ENCODE data around the gene SSR3.
"Not testable (repeated sequence)": the region's sequence is repeated elsewhere in the genome, so short reads cannot be mapped to it uniquely, and the experiment has no call there.

The SSR3 gene

GRCh38 chr3:156554842-156555687 is at the start of gene SSR3:
TSS of gene SSR3 (minus strand) at chr3:156555117. CDS start at chr3:156555089, 28 bp downstream.
- intact Hi-C loops (cut with micrococcal nuclease): loop anchor here (1.0 to 10.0 kb wide), 6 partner anchors 32 to 582 kb away; partner anchors contain the start of gene TIPARP
- Mint-ChIP-seq H3K27ac (peak within 1 kb of the TSS; percentile 97), H3K4me3 (peak within 1 kb of the TSS; percentile 96), H3K36me3 (ENCODE audit: low read depth) (peaks cover 39% of the 10 kb centered on the region), H3K4me1 (ENCODE audit: low read depth) (peaks cover 45% of the 10 kb centered on the region), H3K27me3 (no peaks in the 10 kb centered on the region), H3K9me3 (no peaks in the 10 kb centered on the region)

DNA sequence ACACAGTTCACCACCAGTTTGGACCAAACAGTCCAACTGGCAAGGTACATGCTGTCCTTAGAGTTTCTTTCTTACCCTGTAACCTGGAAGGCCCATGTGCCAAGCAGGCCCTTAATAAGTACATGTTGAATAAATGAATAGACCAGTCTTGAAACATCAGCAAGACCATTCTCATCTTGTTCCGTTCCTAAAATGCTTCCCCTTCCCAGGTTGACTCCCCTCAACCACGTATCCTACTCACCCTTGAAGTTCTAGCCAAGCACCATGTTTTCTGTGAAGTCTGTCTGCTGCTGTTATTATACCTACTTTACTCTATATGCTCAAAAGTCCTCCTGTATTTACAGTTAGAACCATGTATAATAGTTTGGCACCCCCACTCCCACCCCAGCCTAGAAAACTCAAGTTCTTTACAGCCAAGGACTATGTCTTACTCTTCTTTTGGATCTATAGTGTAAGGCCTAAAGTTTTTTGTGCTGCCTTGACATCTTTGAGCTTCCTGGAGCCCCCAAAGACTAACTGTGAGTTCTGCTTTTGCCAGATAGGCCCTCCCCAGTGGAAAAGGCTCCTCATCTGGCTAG is 49.2 kb upstream of the SSR3 start:
- Mint-ChIP-seq H3K36me3 (ENCODE audit: low read depth) (no peaks in the 10 kb centered on the region), H3K27ac (peak overlapping the region; percentile 59), H3K4me1 (ENCODE audit: low read depth) (peaks cover 29% of the 10 kb centered on the region)

DNA sequence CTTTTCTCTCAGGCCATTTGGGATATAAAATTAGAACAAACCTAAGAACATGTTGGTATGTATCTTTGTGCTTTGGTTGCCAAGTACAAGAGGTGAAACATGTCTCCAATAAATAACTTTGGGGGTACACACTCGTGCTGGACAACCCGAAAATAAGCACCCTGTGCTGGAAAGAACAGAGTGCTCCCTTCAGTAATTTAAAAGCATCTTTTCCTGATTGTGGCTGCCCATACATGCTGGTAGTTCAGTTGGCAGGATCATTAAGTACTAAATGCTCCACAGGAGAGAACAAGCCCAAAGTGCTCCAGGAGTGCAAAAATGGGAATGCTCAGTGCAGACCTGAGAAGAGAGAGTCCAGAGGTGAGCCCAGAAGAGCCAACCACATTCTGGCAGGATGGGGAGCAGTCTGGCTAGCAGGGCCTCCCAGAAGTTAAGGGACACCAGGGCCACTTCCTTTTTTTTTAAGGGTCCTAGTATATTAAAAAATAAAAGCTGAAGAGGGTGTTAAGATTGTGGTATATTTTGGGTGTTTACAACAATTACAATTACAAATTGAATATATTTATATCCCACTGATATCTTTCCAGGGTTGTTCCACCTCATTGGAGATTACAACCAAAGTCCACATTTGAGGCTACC is 48.6 kb upstream of the SSR3 start:
- intact Hi-C loops (cut with micrococcal nuclease): no loop called here
- H3K27me3 Mint-ChIP-seq: no peaks in the 10 kb centered on the region
- H3K27ac Mint-ChIP-seq: peak overlapping the region; percentile 59
- H3K36me3 Mint-ChIP-seq (ENCODE audit: low read depth): no peaks in the 10 kb centered on the region
- no peak overlapping the region for H3K4me3 Mint-ChIP-seq
- peaks cover 29% of the 10 kb centered on the region for H3K4me1 Mint-ChIP-seq (ENCODE audit: low read depth)
- H3K9me3 Mint-ChIP-seq: no peaks in the 10 kb centered on the region

More for the DNA sequence above, 49.2 kb upstream of the SSR3 start:
- no peak overlapping the region for H3K4me3 Mint-ChIP-seq
- H3K27me3 Mint-ChIP-seq: no peaks in the 10 kb centered on the region
- H3K9me3 Mint-ChIP-seq: no peaks in the 10 kb centered on the region
- intact Hi-C loops (cut with micrococcal nuclease): no loop called here

DNA sequence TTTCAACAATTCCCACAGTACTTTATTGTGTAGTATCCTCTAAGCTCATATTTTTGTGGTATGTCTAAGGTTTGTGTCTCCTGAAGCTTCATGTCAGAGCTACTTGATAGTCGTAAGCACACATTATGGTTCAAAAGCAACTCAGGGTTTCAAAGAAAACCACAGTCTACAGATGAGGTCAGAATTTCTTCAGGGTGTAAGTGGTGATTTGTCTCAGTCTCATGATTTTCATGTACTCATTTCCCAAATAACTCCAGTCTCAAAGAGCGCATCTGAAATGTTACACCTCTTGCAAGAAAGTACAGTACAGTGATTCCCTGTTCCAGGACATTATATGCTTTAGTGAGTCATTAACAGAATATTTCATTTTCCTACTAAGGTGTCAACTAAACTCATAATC is 47.5 kb upstream of the SSR3 start:
- Mint-ChIP-seq H3K27ac (no peak overlapping the region), H3K4me3 (no peak overlapping the region), H3K27me3 (no peaks in the 10 kb centered on the region), H3K4me1 (ENCODE audit: low read depth) (peaks cover 29% of the 10 kb centered on the region), H3K36me3 (ENCODE audit: low read depth) (no peaks in the 10 kb centered on the region), H3K9me3 (no peaks in the 10 kb centered on the region)
- intact Hi-C loops (cut with micrococcal nuclease): no loop called here

DNA sequence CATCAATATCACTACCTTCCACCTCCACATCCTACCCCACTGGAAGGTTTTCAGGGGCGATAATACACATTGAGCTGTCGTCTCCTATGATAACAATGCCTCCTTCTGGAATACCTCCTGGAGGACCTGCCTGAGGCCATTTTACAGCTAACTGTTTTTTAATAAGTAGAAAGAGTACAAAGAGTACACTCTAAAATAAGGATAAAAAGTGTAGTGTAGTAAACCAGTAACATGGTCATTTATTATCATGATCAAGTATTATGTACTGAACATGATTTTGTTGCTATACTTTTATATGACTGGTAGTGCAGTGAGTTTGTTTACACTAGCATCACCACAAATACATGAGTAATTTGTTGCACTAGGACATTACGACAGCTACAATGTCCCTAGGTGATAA is 46.6 kb upstream of the SSR3 start:
- no peaks in the 10 kb centered on the region for H3K36me3 Mint-ChIP-seq (ENCODE audit: low read depth)
- no peak overlapping the region for H3K27ac Mint-ChIP-seq
- no peak overlapping the region for H3K4me3 Mint-ChIP-seq
- no peaks in the 10 kb centered on the region for H3K9me3 Mint-ChIP-seq
- intact Hi-C loops (cut with micrococcal nuclease): no loop called here
- H3K4me1 Mint-ChIP-seq (ENCODE audit: low read depth): peaks cover 29% of the 10 kb centered on the region
- no peaks in the 10 kb centered on the region for H3K27me3 Mint-ChIP-seq

GRCh38 chr3:156600834-156601233 is 45.9 kb upstream of the SSR3 start:
- Mint-ChIP-seq H3K4me1 (ENCODE audit: low read depth) (peaks cover 23% of the 10 kb centered on the region), H3K9me3 (no peaks in the 10 kb centered on the region), H3K27me3 (no peaks in the 10 kb centered on the region), H3K4me3 (no peak overlapping the region), H3K36me3 (ENCODE audit: low read depth) (no peaks in the 10 kb centered on the region), H3K27ac (no peak overlapping the region)
- intact Hi-C loops (cut with micrococcal nuclease): no loop called here

DNA sequence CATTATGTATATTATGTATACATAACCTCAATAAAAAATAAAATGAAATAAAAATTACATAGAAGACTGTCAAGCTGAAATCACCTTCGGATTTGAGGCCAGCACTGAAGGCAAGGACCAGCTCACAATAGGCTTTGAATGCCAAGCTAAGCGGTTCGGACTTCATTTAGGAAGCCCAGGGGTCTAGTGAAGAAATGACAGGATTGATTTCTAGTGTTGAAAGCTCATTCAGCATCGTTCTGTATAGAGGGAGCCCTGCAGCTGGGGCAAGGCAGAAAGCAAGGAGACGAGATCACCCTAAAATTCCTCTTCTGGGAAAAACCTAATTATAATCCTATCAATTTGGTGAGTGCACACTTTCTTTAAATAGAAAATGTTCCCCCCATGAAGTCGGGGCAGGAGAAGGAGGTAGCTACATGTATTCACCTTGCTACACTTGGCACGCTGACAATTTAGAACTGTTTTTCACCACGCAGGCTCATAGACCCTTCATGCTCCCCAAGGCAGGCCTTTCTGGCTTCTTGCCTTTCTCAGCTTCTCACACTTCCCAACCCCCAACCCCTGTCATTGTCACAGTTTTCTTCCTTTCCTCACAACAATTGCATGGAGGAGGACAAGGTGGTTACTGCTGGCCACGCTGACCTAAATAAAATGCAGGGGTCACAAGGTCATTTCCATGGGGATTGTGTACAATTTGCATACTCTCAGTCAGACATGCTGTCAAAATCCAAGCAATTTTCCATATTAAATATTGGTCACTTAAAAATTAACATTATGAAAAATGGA is 44.4 kb upstream of the SSR3 start:
- H3K27me3 Mint-ChIP-seq: no peaks in the 10 kb centered on the region
- H3K9me3 Mint-ChIP-seq: no peaks in the 10 kb centered on the region
- no peaks in the 10 kb centered on the region for H3K36me3 Mint-ChIP-seq (ENCODE audit: low read depth)
- H3K4me1 Mint-ChIP-seq (ENCODE audit: low read depth): peaks cover 14% of the 10 kb centered on the region
- intact Hi-C loops (cut with micrococcal nuclease): no loop called here
- H3K27ac Mint-ChIP-seq: no peak overlapping the region
- no peak overlapping the region for H3K4me3 Mint-ChIP-seq

GRCh38 chr3:156598413-156598812 is 43.5 kb upstream of the SSR3 start:
- Mint-ChIP-seq H3K27ac (no peak overlapping the region), H3K4me3 (no peak overlapping the region), H3K9me3 (no peaks in the 10 kb centered on the region), H3K27me3 (no peaks in the 10 kb centered on the region), H3K4me1 (ENCODE audit: low read depth) (peaks cover 7% of the 10 kb centered on the region), H3K36me3 (ENCODE audit: low read depth) (no peaks in the 10 kb centered on the region)
- intact Hi-C loops (cut with micrococcal nuclease): no loop called here

GRCh38 chr3:156594219-156594683 is 39.3 kb upstream of the SSR3 start:
- no peak overlapping the region for H3K27ac Mint-ChIP-seq
- intact Hi-C loops (cut with micrococcal nuclease): no loop called here
- no peaks in the 10 kb centered on the region for H3K9me3 Mint-ChIP-seq
- no peak overlapping the region for H3K4me3 Mint-ChIP-seq
- H3K4me1 Mint-ChIP-seq (ENCODE audit: low read depth): peaks cover 14% of the 10 kb centered on the region
- H3K27me3 Mint-ChIP-seq: no peaks in the 10 kb centered on the region
- no peaks in the 10 kb centered on the region for H3K36me3 Mint-ChIP-seq (ENCODE audit: low read depth)

- H3K9me3 Mint-ChIP-seq: no peaks in the 10 kb centered on the region
- no peak overlapping the region for H3K4me3 Mint-ChIP-seq
- H3K27ac Mint-ChIP-seq: no peak overlapping the region
- no peaks in the 10 kb centered on the region for H3K36me3 Mint-ChIP-seq (ENCODE audit: low read depth)
- H3K4me1 Mint-ChIP-seq (ENCODE audit: low read depth): peaks cover 19% of the 10 kb centered on the region
- H3K27me3 Mint-ChIP-seq: no peaks in the 10 kb centered on the region
- intact Hi-C loops (cut with micrococcal nuclease): no loop called here
Observed at GRCh38 chr3:156593814-156594213, 38.9 kb upstream of the SSR3 start.

DNA sequence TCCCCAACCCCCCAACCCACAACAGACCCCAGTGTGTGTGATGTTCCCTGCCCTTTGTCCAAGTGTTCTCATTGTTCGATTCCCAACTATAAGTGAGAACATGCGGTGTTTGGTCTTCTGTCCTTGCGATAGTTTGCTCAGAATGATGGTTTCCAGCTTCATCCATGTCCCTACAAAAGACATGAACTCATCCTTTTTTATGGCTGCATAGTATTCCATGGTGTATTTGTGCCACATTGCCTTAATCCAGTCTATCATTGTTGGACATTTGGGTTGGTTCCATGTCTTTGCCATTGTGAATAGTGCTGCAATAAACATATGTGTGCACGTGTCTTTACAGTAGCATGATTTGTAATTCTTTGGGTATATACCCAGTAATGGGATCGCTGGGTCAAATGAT is 34.9 kb upstream of the SSR3 start:
- H3K36me3 Mint-ChIP-seq (ENCODE audit: low read depth); H3K9me3 Mint-ChIP-seq; H3K27ac Mint-ChIP-seq; H3K27me3 Mint-ChIP-seq; H3K4me3 Mint-ChIP-seq: not testable (repeated sequence)
- intact Hi-C loops (cut with micrococcal nuclease): loop anchor here (5.0 kb wide), 1 partner anchor 38 kb away; no protein-coding TSS in a partner anchor
- H3K4me1 Mint-ChIP-seq (ENCODE audit: low read depth): peaks cover 36% of the 10 kb centered on the region

DNA sequence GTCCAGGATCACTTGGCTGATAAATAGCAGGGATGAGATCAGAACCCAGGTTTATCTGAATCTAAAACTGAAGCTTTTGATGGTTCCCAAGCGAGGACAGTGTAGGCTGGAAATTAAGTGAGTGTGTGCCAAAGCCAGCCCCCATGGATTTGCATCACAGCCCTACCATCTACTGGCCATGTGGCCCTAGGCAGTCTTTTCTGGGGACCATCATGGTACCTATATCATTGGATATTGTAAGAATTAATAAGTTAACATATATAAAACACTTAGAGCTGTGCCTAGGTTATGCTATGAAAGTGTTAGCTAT is 32.8 kb upstream of the SSR3 start:
- Mint-ChIP-seq H3K27me3 (no peaks in the 10 kb centered on the region), H3K9me3 (peaks cover under 1% of the 10 kb centered on the region), H3K4me3 (no peak overlapping the region), H3K36me3 (ENCODE audit: low read depth) (no peaks in the 10 kb centered on the region), H3K27ac (peak overlapping the region; percentile 88), H3K4me1 (ENCODE audit: low read depth) (peaks cover 47% of the 10 kb centered on the region)
- intact Hi-C loops (cut with micrococcal nuclease): loop anchor here (5.0 kb wide), 1 partner anchor 35 kb away; no protein-coding TSS in a partner anchor

GRCh38 chr3:156586905-156587759 is 32.2 kb upstream of the SSR3 start:
- H3K27me3 Mint-ChIP-seq: no peaks in the 10 kb centered on the region
- intact Hi-C loops (cut with micrococcal nuclease): loop anchor here (5.0 kb wide), 1 partner anchor 35 kb away; no protein-coding TSS in a partner anchor

More at GRCh38 chr3:156586905-156587759, 32.2 kb upstream of the SSR3 start:
- Mint-ChIP-seq H3K36me3 (ENCODE audit: low read depth) (no peaks in the 10 kb centered on the region), H3K9me3 (peaks cover 6% of the 10 kb centered on the region), H3K4me3 (no peak overlapping the region), H3K27ac (peak overlapping the region; percentile 88), H3K4me1 (ENCODE audit: low read depth) (peaks cover 53% of the 10 kb centered on the region)

Measured in dendritic cell treated with granulocyte-macrophage colony-stimulating factor and Interleukin-4, amounts not matched to agents 40 ng/mL and 50 ng/mL, for 4 days (primary cell).